Right kidney (tissue), 9 donors: ENCODE data around the gene REEP6.

Source experiments
- DNase-seq: peaks from one replicate; pipeline ENCODE4 v3.0.0-alpha.2; 2016
- long read RNA-seq, 8 donors: transcript quantifications; one replicate each; lab custom pipeline, GENCODE V29; 2026

REEP6 gene
- long read RNA-seq, donor 1, transcript REEP6-201 (5 exons, 1,794 nt) = major isoform, 24 of 24 reads
- long read RNA-seq, donor 1, partial matches to known transcripts = 0 of 24 reads
- long read RNA-seq, donor 1, other reads (novel, unspliced or antisense) = 0 of 24 reads
- long read RNA-seq, donor 2, transcript REEP6-201 (5 exons, 1,794 nt) = major isoform, 14 of 14 reads
- long read RNA-seq, donor 2, partial matches to known transcripts = 0 of 14 reads
- long read RNA-seq, donor 2, other reads (novel, unspliced or antisense) = 0 of 14 reads
- long read RNA-seq, donor 3, partial matches to known transcripts = 0 of 3 reads
- long read RNA-seq, donor 3, other reads (novel, unspliced or antisense) = 0 of 3 reads
- long read RNA-seq, donor 4, transcript REEP6-201 (5 exons, 1,794 nt) = major isoform, 6 of 6 reads
- long read RNA-seq, donor 4, partial matches to known transcripts = 0 of 6 reads
- long read RNA-seq, donor 4, other reads (novel, unspliced or antisense) = 0 of 6 reads
- long read RNA-seq, donor 5, transcript REEP6-201 (5 exons, 1,794 nt) = major isoform, 17 of 17 reads
- long read RNA-seq, donor 5, partial matches to known transcripts = 0 of 17 reads
- long read RNA-seq, donor 5, other reads (novel, unspliced or antisense) = 0 of 17 reads
- long read RNA-seq, donor 6, transcript REEP6-201 (5 exons, 1,794 nt) = major isoform, 15 of 33 reads
- long read RNA-seq, donor 6, partial matches to known transcripts = 18 of 33 reads
- long read RNA-seq, donor 6, other reads (novel, unspliced or antisense) = 0 of 33 reads
- long read RNA-seq, donor 7 = 0 reads
- long read RNA-seq, donor 8, transcript REEP6-201 (5 exons, 1,794 nt) = major isoform, 10 of 11 reads
- long read RNA-seq, donor 8, partial matches to known transcripts = 0 of 11 reads
- long read RNA-seq, donor 8, other reads (novel, unspliced or antisense) = 0 of 11 reads

DNA sequence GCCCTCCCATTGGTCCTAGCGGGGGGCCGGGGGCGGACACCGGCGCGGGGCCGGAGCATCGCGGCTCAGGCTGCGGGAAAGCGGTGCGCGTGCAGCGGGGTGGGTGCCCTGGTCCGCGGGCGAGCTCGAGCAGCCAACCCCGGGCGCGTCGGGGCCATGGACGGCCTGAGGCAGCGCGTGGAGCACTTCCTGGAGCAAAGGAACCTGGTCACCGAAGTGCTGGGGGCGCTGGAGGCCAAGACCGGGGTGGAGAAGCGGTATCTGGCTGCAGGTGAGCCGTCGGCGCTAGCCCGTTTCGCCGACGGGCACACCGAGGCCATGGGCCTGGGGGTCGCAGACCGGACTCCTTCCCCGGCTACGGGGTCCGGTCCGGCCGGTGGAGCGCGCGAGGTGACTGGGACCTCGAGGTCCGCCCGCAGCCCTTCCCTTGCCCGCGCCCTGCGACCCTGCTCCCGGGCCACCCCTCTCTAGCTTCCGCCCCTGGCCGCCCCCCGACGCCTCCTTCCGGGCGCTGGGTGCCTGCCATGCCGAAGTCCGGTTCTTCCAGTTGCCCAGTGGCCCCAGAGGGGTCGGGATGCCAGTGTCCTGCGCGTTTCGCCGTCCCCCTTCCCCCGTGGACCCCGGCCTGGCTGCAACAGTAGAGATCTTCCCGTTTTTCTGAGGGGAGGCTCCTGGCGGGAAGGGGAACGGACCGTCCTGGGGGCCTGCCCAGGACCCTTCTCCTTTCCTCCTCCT is at the start of gene REEP6:
Gene REEP6 (plus strand): TSS at position 68 of the 735 bp plus-strand sequence. CDS start 89 bp downstream, at position 157.
- peak; percentile 94 for DNase-seq

GRCh38 chr19:1441677-1442438 is 49.1 kb upstream of the REEP6 start:
- DNase-seq = no peak

DNA sequence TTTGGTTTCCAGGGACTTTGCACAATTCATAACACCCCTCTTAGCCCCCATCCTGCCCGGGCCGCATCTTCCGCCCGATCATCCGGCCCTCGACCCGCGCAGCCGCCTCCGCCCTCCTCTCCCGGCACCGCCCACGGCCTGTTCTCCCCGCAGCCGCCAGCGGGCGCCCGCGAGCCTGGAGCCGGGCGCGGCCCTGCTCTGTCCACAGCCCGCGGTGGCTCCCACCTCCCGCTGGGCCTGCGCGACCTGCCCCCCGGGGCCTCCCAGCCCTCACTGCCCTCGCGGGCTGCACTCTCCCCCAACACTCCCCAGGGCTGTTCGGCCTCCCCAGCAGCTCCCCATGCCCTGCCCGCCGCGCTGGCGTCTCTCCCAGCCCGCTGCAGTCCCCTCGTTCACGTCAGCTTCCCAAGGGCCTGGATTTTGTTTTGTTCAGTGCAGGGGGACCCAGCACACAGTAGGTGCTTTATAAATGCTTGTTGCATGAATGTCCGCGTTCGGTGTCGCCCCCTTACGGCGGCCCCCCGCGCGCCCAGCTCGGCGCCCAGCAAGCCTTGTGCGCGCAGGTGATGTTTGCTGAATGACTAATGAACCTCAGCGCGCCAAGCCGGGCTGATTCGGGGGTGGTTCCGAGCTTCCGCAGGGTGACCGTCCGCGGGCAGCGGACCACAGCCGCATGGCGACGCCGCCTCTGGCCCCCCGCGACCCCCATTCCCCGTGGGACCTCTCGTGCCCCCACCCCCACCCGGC is 45.6 kb upstream of the REEP6 start:
- DNase-seq = peak; percentile 88

GRCh38 chr19:1445932-1446712 is 44.9 kb upstream of the REEP6 start:
- no peak for DNase-seq

DNA sequence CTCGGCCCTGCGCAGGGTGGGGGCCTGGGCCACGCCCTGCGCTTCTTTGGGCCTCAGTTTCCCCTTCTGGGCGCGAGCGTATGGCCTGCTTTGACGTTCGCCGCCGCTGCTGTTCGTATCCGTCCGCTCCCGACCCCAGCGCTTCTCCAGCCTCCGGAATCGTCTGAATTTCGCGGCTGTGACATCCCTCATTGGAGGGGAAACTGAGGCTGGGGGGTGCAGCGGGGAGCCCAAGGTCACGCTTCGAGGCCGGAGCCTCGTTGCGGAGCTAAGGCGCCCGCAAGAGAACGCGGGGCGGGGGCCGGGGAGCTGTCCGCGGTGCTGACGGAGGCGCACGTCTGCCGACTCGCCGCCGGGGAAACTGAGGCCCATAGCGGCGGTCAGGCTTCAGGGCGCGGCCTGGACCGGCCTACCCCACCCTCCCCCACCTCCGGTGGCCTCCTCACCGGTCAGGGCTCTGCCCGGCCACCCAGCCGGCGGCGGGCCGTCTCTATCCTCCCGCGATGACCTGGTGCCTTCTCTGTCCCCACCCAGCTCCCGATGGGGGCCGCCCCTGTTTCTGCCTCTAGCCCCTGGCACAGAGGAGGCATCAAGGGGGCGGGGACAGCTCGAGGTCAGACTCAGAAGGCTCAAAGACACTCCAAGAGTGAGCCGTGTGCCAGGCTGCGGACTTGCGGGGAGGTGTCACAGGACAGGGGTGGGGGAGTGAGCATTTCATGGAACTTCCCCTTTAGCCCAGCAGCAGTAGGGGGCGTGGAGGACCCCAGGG is 44.1 kb upstream of the REEP6 start:
- DNase-seq = peak; percentile 65

DNA sequence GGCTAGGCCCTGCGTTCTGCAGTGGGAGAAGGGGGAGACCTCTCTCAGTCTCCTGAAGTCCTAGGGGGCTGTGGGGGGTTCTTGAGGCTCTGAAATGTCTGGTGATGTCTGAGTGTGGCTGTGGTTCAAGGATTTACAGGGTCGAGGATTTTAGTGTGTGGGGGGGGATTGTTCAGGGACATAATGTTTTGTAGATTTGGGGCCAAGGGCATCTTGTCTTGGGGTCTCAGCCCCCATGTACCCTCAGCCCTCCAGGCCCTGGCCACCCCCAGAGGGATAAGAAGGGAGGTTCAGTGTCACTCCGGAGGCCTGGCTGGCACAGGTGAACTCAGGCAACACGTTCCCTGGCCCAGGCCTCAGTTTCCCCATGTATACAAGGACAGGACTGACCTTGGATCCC is 43.5 kb upstream of the REEP6 start:
- DNase-seq = no peak

GRCh38 chr19:1447944-1448343 is 43.0 kb upstream of the REEP6 start:
- DNase-seq = no peak

DNA sequence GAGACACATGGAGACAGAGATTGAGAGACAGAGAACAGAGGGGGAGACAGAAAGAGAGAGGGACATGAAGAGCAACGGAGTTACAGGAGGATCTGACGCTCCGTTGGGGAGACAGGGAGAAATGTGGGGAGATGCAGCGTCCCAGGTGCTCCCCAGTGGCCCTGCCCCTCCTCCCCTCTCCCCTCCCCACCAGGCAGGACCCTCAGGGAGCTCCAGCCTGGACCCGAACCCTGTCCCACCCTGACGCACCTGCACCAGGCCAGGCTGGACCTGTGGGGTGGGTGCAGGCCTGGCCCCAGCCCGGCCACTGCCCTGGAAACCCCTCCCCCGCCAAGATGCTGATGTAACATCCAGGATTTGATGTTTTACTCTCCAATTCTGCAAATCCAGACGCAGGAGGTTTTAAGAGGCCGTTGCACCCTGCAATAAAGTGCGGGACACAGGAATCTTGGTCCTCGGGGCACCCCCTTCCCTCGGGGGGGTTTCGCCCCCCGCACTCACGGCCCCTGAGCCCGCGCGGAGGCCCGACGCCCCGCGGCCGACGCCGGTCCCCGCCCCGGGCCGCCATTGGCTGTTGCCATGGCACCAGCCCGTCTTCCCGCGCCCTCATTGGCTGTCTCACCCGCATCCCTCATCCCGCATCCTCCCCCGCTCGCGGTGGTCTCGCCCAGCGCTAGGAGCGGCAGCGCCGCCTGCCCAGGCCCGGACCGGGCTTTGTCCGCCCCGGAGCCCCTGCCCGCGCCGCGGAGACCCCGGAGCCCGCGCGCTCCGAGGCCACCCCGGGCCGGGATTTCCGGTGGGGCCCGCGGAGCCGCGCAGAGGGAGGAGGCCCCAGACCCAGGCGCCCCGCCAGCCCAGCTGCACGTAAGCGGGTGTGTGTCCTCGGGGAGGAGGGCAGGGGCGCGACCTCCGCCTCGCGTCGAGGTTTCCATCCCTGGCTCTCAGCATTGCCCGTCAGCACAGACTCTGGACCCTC is 41.2 kb upstream of the REEP6 start, which contains the start of gene APC2:
Gene APC2 (plus strand): TSS at position 655 of the 976 bp plus-strand sequence. CDS start 2,881 bp downstream, outside the sequence.
- no peak for DNase-seq

- no peak for DNase-seq
Measured at GRCh38 chr19:1450735-1451731, 39.9 kb upstream of the REEP6 start.

- DNase-seq = no peak
Measured at GRCh38 chr19:1451916-1452801, 38.8 kb upstream of the REEP6 start.

DNA sequence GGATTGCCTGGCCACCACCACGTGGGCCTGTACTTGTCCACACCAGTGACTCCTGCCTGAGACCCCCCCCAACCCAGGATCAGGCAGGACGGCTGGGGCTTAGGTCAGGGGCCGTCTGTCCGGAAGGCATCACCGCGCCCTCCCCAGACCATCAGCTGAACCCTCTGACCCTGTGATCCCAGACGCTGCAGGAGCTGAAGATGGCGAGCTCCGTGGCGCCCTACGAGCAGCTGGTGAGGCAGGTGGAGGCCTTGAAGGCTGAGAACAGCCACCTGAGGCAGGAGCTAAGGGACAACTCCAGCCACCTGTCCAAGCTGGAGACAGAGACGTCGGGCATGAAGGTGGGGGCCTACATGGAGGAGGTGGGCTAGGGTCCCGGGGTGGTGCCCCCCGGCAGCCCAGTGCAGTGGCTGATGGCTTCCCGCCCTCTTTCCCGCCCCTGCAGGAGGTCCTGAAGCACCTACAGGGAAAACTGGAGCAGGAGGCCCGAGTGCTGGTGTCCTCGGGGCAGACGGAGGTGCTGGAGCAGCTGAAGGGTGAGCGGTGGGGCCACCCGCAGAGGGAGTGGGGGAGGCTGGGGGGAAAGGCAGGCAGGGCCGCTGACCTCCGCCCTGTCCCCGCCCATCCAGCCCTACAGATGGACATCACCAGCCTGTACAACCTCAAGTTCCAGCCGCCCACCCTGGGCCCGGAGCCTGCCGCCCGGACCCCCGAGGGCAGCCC is 38.0 kb upstream of the REEP6 start:
- no peak for DNase-seq

DNA sequence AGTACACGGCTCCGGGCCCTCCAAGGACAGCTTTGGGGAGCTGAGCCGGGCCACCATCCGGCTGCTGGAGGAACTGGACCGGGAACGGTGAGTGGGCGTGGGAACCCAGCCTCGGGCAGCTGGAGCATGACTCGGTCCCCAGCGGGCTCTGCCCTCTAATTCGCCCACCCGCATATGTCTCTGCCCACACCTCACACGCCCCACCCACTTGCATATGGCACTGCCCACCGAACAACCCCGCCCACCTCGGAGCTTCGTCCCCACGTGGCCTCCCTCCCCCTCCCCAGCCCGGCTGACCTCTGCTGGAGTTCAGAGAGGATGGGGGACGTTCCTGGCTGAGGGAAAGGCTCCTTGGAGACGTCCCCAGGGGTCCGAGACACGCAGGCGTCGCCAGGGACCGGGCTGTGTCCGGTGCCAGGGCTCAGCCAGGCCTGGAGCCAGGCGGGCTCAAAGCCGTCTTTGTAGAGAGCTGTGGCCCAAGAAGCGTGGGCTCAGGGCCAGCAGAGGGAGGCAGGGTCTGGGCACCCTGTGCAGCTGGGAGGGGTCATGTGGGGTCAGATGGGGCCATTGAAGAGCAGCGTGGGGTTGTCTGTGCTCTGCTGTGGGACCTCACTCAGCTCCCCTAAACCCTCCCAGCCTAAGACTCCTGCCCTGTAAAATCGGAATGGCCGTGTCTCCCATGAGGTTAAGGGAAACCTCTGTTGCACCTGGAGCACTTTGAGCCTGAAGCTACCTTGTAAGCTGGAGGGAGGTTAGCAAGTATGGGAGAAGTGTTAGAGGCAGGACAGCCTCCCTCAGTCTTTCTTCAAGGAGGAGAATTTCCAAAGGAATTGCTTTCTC is 37.2 kb upstream of the REEP6 start:
- no peak for DNase-seq

DNA sequence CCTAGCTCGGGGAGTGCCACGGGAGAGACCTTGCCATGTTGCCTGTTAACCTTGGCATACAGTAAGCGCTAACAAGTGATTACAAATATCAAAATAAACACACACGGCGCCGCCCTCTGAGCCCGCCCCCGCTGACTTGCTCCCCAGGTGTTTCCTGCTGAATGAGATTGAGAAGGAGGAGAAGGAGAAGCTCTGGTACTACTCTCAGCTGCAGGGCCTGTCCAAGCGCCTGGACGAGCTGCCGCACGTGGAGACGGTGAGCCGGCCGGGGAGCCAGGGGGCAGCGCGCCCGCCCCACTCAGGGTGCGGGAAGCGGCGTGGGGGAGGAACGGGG is 36.0 kb upstream of the REEP6 start:
- no peak for DNase-seq
